H1 (cell line): ENCODE data around the gene C14orf119. TPM values are rescaled to one million over a fixed set of nuclear protein-coding genes. Genes with fewer than 3 reads are reported as not detected.

Experiments
- CTCF ChIA-PET: fragments of 300-600 bp; sonication (Branson Sonifier 250); formaldehyde crosslinking; loops from one replicate; lab custom pipeline; 2021; ENCODE audit not compliant: partially characterized antibody; lab: Charles Lee
- POLR2A ChIA-PET: fragments of 300-600 bp; sonication (Branson Sonifier 250); formaldehyde crosslinking; loops from one replicate; lab custom pipeline; 2021; ENCODE audit warnings: inconsistent platforms; ENCODE audit not compliant: partially characterized antibody; lab: Charles Lee
- DNase-seq, 2 experiments: peaks; one replicate each; pipeline versions ENCODE4 v3.0.0 to v3.0.0-alpha.2; 2010 to 2022; ENCODE audit warnings: low spot score in 2 of 2, low read depth in 1 of 2, mixed read lengths in 1 of 2
- FAIRE-seq: peaks from 2 replicates; lab custom pipeline; 2011; peaks lifted over from hg19 to GRCh38; lab: Jason Lieb, UNC
- H2AFZ ChIP-seq: 2 replicates; pipeline ENCODE4 v1.8.1; 2012; ENCODE audit warnings: low read length, inconsistent platforms
- H2AK5ac ChIP-seq: 2 replicates; pipeline ENCODE4 v1.6.1; 2013; ENCODE audit warnings: low read depth, low read length
- H2BK120ac ChIP-seq: replicated peaks from 2 replicates; pipeline ENCODE3; 2013; ENCODE audit warnings: low read depth, low read length, inconsistent platforms
- H2BK12ac ChIP-seq: 2 replicates; pipeline ENCODE4 v1.6.1; 2013; ENCODE audit warnings: low read depth, low read length
- H2BK15ac ChIP-seq: 2 replicates; pipeline ENCODE4 v1.6.1; 2013; ENCODE audit warnings: low read length
- H2BK20ac ChIP-seq: 2 replicates; pipeline ENCODE4 v1.6.1; 2013; ENCODE audit warnings: low read length
- H2BK5ac ChIP-seq: 2 replicates; pipeline ENCODE4 v1.6.1; 2013; ENCODE audit warnings: low read depth, low read length
- H3K14ac ChIP-seq: 2 replicates; pipeline ENCODE4 v1.6.1; 2013; ENCODE audit warnings: inconsistent platforms; ENCODE audit not compliant: insufficient read length
- H3K18ac ChIP-seq: 2 replicates; pipeline ENCODE4 v1.6.1; 2013; ENCODE audit warnings: low read length; ENCODE audit errors: extremely low read depth
- H3K23ac ChIP-seq: 2 replicates; pipeline ENCODE4 v1.6.1; 2013; ENCODE audit warnings: inconsistent platforms; ENCODE audit not compliant: insufficient read length
- H3K23me2 ChIP-seq: 2 replicates; pipeline ENCODE4 v1.6.1; 2013; ENCODE audit warnings: low read depth, low read length
- H3K27ac ChIP-seq: 2 replicates; pipeline ENCODE4 v1.6.1; 2011; ENCODE audit warnings: low read depth, low read length, inconsistent platforms
- H3K27me3 ChIP-seq, 4 experiments: replicated peaks in 1 of 4; 1 replicate in 1 of 4; 2 replicates in 3 of 4; pipeline versions ENCODE4 v1.6.1 to v1.8.1; 2011 to 2013; ENCODE audit warnings: low read length in 3 of 4, mild to moderate bottlenecking in 3 of 4, inconsistent platforms in 2 of 4, mixed read lengths in 2 of 4, moderate library complexity in 1 of 4; ENCODE audit not compliant: control insufficient read depth in 3 of 4, insufficient read depth in 3 of 4; ENCODE audit errors: extremely low read depth in 1 of 4
- H3K36me3 ChIP-seq, 4 experiments: 2 replicates each; pipeline versions ENCODE4 v1.6.1 to v1.8.1; 2011 to 2013; ENCODE audit warnings: mild to moderate bottlenecking in 4 of 4, low read length in 3 of 4, moderate library complexity in 2 of 4, control low read depth in 1 of 4, inconsistent platforms in 1 of 4; ENCODE audit not compliant: insufficient read depth in 4 of 4, control insufficient read depth in 2 of 4
- H3K4ac ChIP-seq: replicated peaks from 2 replicates; pipeline ENCODE3; 2013; ENCODE audit warnings: low read length, low read depth, mixed read lengths, inconsistent platforms; ENCODE audit not compliant: insufficient read length
- H3K4me1 ChIP-seq, 4 experiments: replicated peaks in 1 of 4; 1 replicate in 1 of 4; 2 replicates in 3 of 4; pipeline versions ENCODE4 v1.6.1 to v1.8.1; 2011 to 2013; ENCODE audit warnings: low read length in 3 of 4, inconsistent platforms in 2 of 4, mixed read lengths in 1 of 4; ENCODE audit not compliant: insufficient read depth in 4 of 4, control insufficient read depth in 3 of 4
- H3K4me2 ChIP-seq, 2 experiments: 2 replicates each; pipeline versions ENCODE4 v1.6.1 to v1.8.1; 2011 to 2013; ENCODE audit warnings: low read depth in 2 of 2, low read length in 2 of 2, control low read depth in 1 of 2, inconsistent platforms in 1 of 2, mild to moderate bottlenecking in 1 of 2; ENCODE audit not compliant: insufficient read depth in 1 of 2
- H3K4me3 ChIP-seq, 4 experiments: fragments of 200-600, 300-600 bp in 1 of 4; sonication (generic), shearing (Covaris generic), sonication (Bioruptor Twin) in 1 of 4; 2 replicates each; pipeline versions ENCODE4 v1.5.1 to v1.8.1; 2011 to 2016; ENCODE audit warnings: low read length in 4 of 4, low read depth in 3 of 4, control low read depth in 2 of 4, inconsistent platforms in 2 of 4, mild to moderate bottlenecking in 2 of 4, mixed read lengths in 1 of 4, moderate library complexity in 1 of 4; ENCODE audit not compliant: insufficient read depth in 2 of 4; ENCODE audit errors: extremely low read depth in 1 of 4
- H3K56ac ChIP-seq: replicated peaks from 2 replicates; pipeline ENCODE3; 2013; ENCODE audit warnings: low read depth, mild to moderate bottlenecking, mixed read lengths, low read length, inconsistent platforms; ENCODE audit not compliant: insufficient read length
- H3K79me1 ChIP-seq: 2 replicates; pipeline ENCODE4 v1.6.1; 2013; ENCODE audit warnings: low read depth, low read length, control low read depth
- H3K79me2 ChIP-seq, 2 experiments: 2 replicates each; pipeline versions ENCODE4 v1.6.1 to v1.8.1; 2012 to 2013; ENCODE audit warnings: low read length in 2 of 2, mild to moderate bottlenecking in 2 of 2, inconsistent platforms in 1 of 2; ENCODE audit not compliant: insufficient read depth in 2 of 2, control insufficient read depth in 1 of 2
- H3K9ac ChIP-seq, 4 experiments: replicated peaks in 1 of 4; 1 replicate in 1 of 4; 2 replicates in 3 of 4; pipeline versions ENCODE4 v1.6.1 to v1.8.1; 2011 to 2013; ENCODE audit warnings: low read depth in 3 of 4, low read length in 3 of 4, control low read depth in 2 of 4, mild to moderate bottlenecking in 2 of 4, moderate library complexity in 2 of 4, inconsistent platforms in 1 of 4; ENCODE audit errors: extremely low read depth in 1 of 4
- H3K9me3 ChIP-seq, 2 experiments: 2 replicates each; pipeline versions ENCODE4 v1.6.1 to v1.8.1; 2012 to 2013; ENCODE audit warnings: mild to moderate bottlenecking in 2 of 2, moderate library complexity in 2 of 2, control low read depth in 1 of 2, inconsistent platforms in 1 of 2, low read depth in 1 of 2, low read length in 1 of 2, mixed read lengths in 1 of 2; ENCODE audit not compliant: insufficient read depth in 2 of 2
- H4K20me1 ChIP-seq, 2 experiments: replicated peaks in 1 of 2; 2 replicates each; pipeline versions ENCODE3 to v1.8.1; 2011 to 2013; ENCODE audit warnings: inconsistent platforms in 2 of 2, low read length in 2 of 2, mild to moderate bottlenecking in 1 of 2; ENCODE audit not compliant: insufficient read depth in 2 of 2, control insufficient read depth in 1 of 2
- H4K5ac ChIP-seq: 2 replicates; pipeline ENCODE4 v1.6.1; 2013; ENCODE audit warnings: low read length, low read depth, mixed read lengths, inconsistent platforms; ENCODE audit not compliant: insufficient read length
- H4K8ac ChIP-seq: 2 replicates; pipeline ENCODE4 v1.8.0; 2013; ENCODE audit warnings: mild to moderate bottlenecking, moderate library complexity, low read length, inconsistent platforms; ENCODE audit not compliant: insufficient read depth; ENCODE audit errors: extremely low read depth
- H4K91ac ChIP-seq: replicated peaks from 2 replicates; pipeline ENCODE3; 2013; ENCODE audit warnings: low read length, mixed read lengths, inconsistent platforms; ENCODE audit not compliant: insufficient read length
- CREB1 ChIP-seq: IDR thresholded peaks from 2 replicates; pipeline ENCODE4 v1.6.1; 2012; ENCODE audit warnings: inconsistent platforms
- E2F6 ChIP-seq: IDR thresholded peaks from 2 replicates; pipeline ENCODE4 v1.6.1; 2012; ENCODE audit warnings: inconsistent platforms
- EGR1 ChIP-seq: IDR thresholded peaks from 2 replicates; pipeline ENCODE4 v1.6.1; 2011; ENCODE audit warnings: low read depth, low read length, borderline replicate concordance
- EZH2 ChIP-seq: fragments of 200-600 bp; sonication (generic); IDR thresholded peaks from 2 replicates; pipeline ENCODE4 v1.7.1; 2012; ENCODE audit warnings: low read depth, mild to moderate bottlenecking, moderate library complexity, low read length, inconsistent platforms; ENCODE audit not compliant: severe bottlenecking
- KDM4A ChIP-seq: IDR thresholded peaks from one replicate; pipeline ENCODE4 v1.7.1; 2012; ENCODE audit warnings: low read depth, mild to moderate bottlenecking, moderate library complexity, low read length, inconsistent platforms; ENCODE audit not compliant: severe bottlenecking
- MAFK ChIP-seq: IDR thresholded peaks from 2 replicates; pipeline ENCODE4 v1.6.1; 2012; ENCODE audit warnings: low read depth, mild to moderate bottlenecking, improper control_type of control experiment, low read length
- POLR2A ChIP-seq, 2 experiments: IDR thresholded peaks; 1 replicate in 1 of 2; 2 replicates in 1 of 2; pipeline ENCODE4 v1.6.1; 2011; ENCODE audit warnings: low read depth in 2 of 2, low read length in 2 of 2, mild to moderate bottlenecking in 2 of 2; ENCODE audit errors: control extremely low read depth in 1 of 2
- POLR2AphosphoS5 ChIP-seq: IDR thresholded peaks from 2 replicates; pipeline ENCODE4 v1.6.1; 2011; ENCODE audit warnings: low read depth, low read length
- POU5F1 ChIP-seq: IDR thresholded peaks from 2 replicates; pipeline ENCODE4 v1.6.1; 2011; ENCODE audit warnings: low read depth, mild to moderate bottlenecking, low read length, moderate library complexity
- RBBP5 ChIP-seq: IDR thresholded peaks from 2 replicates; pipeline ENCODE4 v1.7.1; 2012; ENCODE audit warnings: low read depth, mild to moderate bottlenecking, inconsistent platforms, low read length, moderate library complexity, borderline replicate concordance
- RFX5 ChIP-seq: IDR thresholded peaks from 2 replicates; pipeline ENCODE4 v1.6.1; 2011; ENCODE audit warnings: low read depth, low read length, improper control_type of control experiment, borderline replicate concordance
- RXRA ChIP-seq: IDR thresholded peaks from 2 replicates; pipeline ENCODE4 v1.6.1; 2011; ENCODE audit warnings: low read depth, mild to moderate bottlenecking, low read length, moderate library complexity; ENCODE audit not compliant: insufficient read depth
- SP1 ChIP-seq: IDR thresholded peaks from 2 replicates; pipeline ENCODE4 v1.6.1; 2011; ENCODE audit warnings: low read depth, low read length
- SP4 ChIP-seq: IDR thresholded peaks from 2 replicates; pipeline ENCODE4 v1.6.1; 2012; ENCODE audit warnings: low read length, inconsistent platforms
- YY1 ChIP-seq: IDR thresholded peaks from 2 replicates; pipeline ENCODE4 v1.6.1; 2011; ENCODE audit warnings: low read depth, mild to moderate bottlenecking, low read length
- WGBS, 2 experiments: shearing (Covaris generic) in 1 of 2; methylation state at CpG; one replicate each; pipeline versions ENCODE4 v1.1.6 to v1.1.7; 2013 to 2015; ENCODE audit warnings: low lambda C conversion rate in 2 of 2, mixed read lengths in 2 of 2, inconsistent platforms in 1 of 2, low coverage in 1 of 2, missing lambda C conversion rate in 1 of 2; ENCODE audit not compliant: insufficient replicate concordance in 2 of 2, insufficient coverage in 1 of 2, insufficient read length in 1 of 2; ENCODE audit errors: extremely low coverage in 1 of 2, missing lambda C conversion rate in 1 of 2; 5-methylcytosine and 5-hydroxymethylcytosine counted together
- polyA plus RNA-seq, 7 experiments: library from polyadenylated mRNA; depleted of rRNA in 3 of 7; stranded (reverse) in 5 of 7; unstranded in 2 of 7; fragments of >200 nt in 5 of 7; fragments of 200-250 nt in 2 of 7; gene quantifications; 1 replicate in 5 of 7; 2 replicates in 1 of 7; 4 replicates in 1 of 7; pipeline versions ENCODE4 v1.2.1 to v1.2.3, GENCODE V29; 2011 to 2013; ENCODE audit warnings: missing spikeins in 2 of 7, mixed read lengths in 2 of 7
- total RNA-seq: library from RNA; stranded (reverse); fragmentation: NEBNext Ultra II Directional; extraction: Animal tissue kit (Norgen Biotek cat#: 25700); gene quantifications from 2 replicates; pipeline ENCODE4 v1.2.1, GENCODE V29; 2021

C14orf119 gene
- total and polyA plus RNA-seq, 2 of the 8 experiments (the other 6 are each of a cell fraction or from before 2014, with no cell fraction given) = 78.1 to 94.0 TPM

GRCh38 chr14:23143911-23144310 is 48.6 kb downstream of the C14orf119 start:
- FAIRE-seq = no peak
- Histone ChIP-seq H3K23me2 (peaks cover 3% of the 10 kb centered on the region; the same call in 1 of the 2 replicates), H3K4me3 (no peak overlapping the region), H2BK15ac (no peak overlapping the region), H2BK120ac (no peak overlapping the region), H4K20me1 (peaks cover 2 to 6% of the 10 kb centered on the region in 2 experiments), H2BK12ac (no peak overlapping the region), H4K91ac (no peak overlapping the region), H3K27me3 (no peaks in the 10 kb centered on the region), H3K4me2 (no peak overlapping the region), H3K4ac (no peak overlapping the region), H2BK5ac (no peak overlapping the region), H2AFZ (no peak overlapping the region), H3K27ac (no peak overlapping the region), H3K18ac (no peak overlapping the region), H3K4me1 (no peaks in the 10 kb centered on the region), H3K9ac (no peak overlapping the region), H3K79me1 (no peaks in the 10 kb centered on the region; the same call in 1 of the 2 replicates), H4K5ac (no peak overlapping the region), H3K14ac (no peak overlapping the region), H4K8ac (no peak overlapping the region), H3K36me3 (peaks cover 12 to 50% (median 26%) of the 10 kb centered on the region in 4 experiments; a peak in 7 of 8 replicates), H2AK5ac (no peak overlapping the region), H3K9me3 (no peaks in the 10 kb centered on the region), H3K23ac (no peak overlapping the region), H2BK20ac (no peak overlapping the region), H3K79me2 (no peaks in the 10 kb centered on the region), H3K56ac (no peak overlapping the region)
- ChIA-PET CTCF (interaction anchor here (1.0 to 3.1 kb wide), 5 partner anchors 9 to 43 kb away, joined by 3 to 13 read pairs (median 6); no protein-coding TSS in a partner anchor), POLR2A (interaction anchor here (0.8 to 2.9 kb wide), 3 partner anchors 9 to 29 kb away, joined by 3 to 10 read pairs (median 7); no protein-coding TSS in a partner anchor)
- 88% methylated on average over 1 of the region's 1 CpG; no CpG with 5 or more reads in 1 of the 2 experiments for WGBS, 2 experiments
- DNase-seq = no peak
- TF ChIP-seq E2F6 (no peak), CREB1 (no peak), RFX5 (no peak), POLR2A (IDR thresholded peaks at IDR 0.05; ENCODE audit: control extremely low read depth in 1 of 2, low read depth in 2 of 2, low read length in 2 of 2) (no peak), RXRA (no peak), EGR1 (no peak), EZH2 (no peak), KDM4A (no peak), POU5F1 (no peak), SP4 (no peak), POLR2AphosphoS5 (no peak), SP1 (no peak), MAFK (no peak), YY1 (no peak), RBBP5 (no peak)
